HTERT RPE-1 (cell line): ENCODE results near the gene PBX4.

Experiments
- in situ Hi-C: fragments of 300-500 bp; cut with MboI; formaldehyde crosslinking; loops from 4 replicates; pipeline ENCODE4 v1.14.3; 2020; ENCODE audit warnings: low sequenced_read_pairs

Gene PBX4

GRCh38 chr19:19592690-19593089 is 25.8 kb downstream of the PBX4 start:
- in situ Hi-C loops, result no loop called here

DNA sequence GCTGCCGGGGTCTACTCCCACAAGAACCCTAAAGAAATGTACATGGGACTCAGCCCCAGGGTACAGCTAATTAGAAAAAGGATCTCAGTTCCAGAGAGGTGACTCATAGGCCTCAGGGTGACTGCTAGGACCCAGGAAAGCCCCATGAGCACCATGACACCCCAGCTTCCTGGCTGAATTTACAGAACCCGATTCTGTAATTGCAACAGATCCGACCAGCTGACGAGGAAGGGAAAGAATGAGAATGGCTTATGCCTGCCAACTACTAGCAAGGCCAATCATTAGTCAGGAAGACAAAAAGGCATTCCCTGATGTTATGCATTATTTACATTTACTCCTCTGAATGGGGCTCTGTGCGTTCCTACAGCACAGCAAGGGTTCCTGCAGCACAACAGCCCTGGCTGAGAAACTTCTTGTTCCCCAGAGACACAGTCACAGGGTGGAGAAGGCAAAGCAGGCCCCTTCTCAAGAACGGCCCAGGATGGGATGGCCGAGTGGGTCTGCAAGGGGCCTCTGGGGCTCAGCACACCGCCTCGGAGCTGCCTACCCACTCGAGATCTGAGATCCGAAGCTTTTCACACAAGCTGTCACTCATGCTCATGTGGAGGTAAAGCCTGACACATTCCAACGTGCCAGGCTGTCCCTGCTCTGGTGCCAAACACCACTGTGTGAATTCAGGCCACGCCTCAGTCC is 27.2 kb downstream of the PBX4 start:
- in situ Hi-C loops, result no loop called here

DNA sequence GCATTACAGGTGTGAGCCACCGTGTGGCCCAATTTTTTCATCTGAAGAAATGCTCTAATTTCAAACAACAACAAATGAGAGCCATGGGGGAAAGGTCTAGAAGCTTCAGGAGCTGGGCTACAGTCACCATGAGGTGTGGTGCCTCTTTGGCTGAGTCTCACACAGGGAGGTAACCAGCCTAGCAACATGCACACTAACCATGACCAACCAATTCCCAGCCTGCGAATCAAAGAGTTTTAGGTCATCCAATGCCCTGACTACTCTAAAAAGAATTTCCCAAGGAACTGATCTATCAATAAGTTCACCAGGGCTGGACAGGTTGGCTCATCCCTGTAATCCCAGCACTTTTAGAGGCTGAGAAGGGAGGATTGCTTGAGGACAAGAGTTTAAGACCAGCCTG is 29.9 kb downstream of the PBX4 start:
- in situ Hi-C loops, result no loop called here

DNA sequence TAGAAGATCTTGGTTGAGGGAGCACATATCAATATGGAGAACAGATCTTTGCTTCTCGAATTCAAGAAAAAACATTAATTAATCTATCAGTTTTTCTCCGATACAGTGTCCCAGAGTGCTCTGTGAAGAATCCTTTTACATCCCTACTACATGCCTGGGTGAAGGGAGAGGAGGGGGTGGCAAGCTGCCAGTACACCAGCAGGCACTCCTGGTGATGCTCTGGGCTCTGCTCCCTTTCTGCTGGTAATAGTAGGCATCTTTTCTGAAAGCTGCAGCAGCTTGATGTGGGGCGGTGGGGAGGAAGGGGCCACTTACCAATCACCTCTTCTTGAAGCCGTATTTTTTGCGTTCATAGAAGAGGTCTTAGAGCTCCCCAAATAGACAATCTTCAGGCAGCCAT is 30.7 kb downstream of the PBX4 start:
- in situ Hi-C loops, result no loop called here

DNA sequence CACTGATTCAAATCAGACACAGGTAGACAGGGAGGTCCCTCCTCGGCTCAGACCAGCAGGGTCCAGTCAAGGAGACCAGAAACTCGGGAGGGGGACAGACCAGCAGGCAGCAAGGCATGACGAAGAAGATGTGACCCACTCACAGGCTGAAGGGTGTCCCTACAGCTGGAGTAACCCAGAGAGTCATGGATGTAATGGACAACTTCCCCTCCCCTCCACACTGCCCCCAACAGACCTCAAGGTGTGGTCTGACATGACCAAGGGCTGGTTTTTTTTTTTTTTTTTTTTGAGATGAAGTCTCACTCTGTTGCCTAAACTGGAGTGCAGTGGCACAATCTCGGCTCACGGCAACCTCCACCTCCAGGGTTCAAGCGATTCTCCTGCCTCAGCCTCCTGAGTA is 34.1 kb downstream of the PBX4 start:
- in situ Hi-C loops, result no loop called here

DNA sequence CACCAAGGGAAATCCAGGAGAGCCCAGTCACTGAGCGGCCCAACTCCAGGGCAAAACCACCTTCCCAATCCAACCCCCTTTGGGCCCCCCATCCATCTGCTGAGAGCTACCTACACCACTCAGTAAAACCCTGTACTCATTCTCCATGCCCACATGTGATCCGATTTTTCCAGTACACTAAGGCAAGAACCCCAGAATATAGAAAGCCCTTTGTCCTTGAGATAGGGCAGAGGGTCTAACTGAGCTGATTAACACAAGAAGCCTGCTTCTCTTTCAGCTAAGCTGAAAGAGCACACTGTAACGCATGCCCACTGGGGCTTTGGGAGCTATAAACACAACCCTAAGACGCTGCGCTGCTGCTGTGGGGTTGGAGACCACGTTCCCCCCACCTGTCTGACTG is 36.0 kb downstream of the PBX4 start:
- in situ Hi-C loops, result no loop called here

- in situ Hi-C loops, result no loop called here
These were observed 37.1 kb downstream of the PBX4 start for GRCh38 chr19:19581391-19581790.

GRCh38 chr19:19580418-19580817 is 38.1 kb downstream of the PBX4 start:
- in situ Hi-C loops, result no loop called here

GRCh38 chr19:19579533-19580361 is 38.7 kb downstream of the PBX4 start:
- in situ Hi-C loops, result no loop called here

- in situ Hi-C loops, result no loop called here
These were observed 40.2 kb downstream of the PBX4 start for GRCh38 chr19:19578252-19578651.

DNA sequence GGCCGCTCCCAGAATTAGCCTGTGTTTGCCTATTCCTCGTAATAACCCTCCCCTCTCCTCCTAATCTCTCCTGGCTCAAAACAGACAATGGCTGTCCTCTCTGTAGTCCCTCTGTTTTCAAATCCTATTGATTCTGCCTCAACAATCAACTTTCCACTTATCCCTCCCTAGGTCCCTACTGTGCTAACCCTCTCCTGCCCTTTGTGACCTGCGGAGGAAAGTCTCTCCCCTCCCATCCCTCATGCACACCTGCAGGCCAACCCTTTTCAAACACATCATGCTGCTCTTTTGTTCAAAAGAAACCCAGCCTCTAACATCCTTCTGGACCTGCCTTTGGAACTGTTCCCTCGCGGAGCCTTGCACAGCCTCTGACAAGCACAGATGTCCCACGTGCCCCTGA is 43.1 kb downstream of the PBX4 start:
- in situ Hi-C loops, result no loop called here

GRCh38 chr19:19571071-19571786 is 47.3 kb downstream of the PBX4 start:
- in situ Hi-C loops, result no loop called here

- in situ Hi-C loops, result no loop called here
These were observed 47.9 kb downstream of the PBX4 start for GRCh38 chr19:19570571-19570970.

GRCh38 chr19:19568802-19569756 is 49.4 kb downstream of the PBX4 start:
- in situ Hi-C loops, result no loop called here

- in situ Hi-C loops, result no loop called here
These were observed 51.1 kb downstream of the PBX4 start for GRCh38 chr19:19567391-19567790.

DNA sequence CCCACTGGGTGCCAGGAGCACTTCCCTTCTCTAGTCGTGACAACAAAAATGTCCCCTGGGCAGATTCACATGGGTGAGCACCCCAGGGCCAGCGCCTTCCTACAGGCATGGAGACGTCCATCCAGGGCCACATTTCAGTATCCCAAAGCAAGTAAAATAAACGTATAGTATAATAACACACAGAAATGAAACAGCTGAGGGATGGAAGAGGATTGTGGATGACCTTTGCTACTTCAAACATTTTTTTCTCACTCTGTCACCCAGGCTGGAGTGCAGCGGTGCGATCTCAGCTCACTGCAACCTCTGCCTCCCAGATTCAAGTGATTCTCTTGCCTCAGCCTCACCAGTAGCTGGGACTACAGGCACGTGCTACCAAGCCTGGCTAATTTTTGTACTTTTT is 52.2 kb downstream of the PBX4 start:
- in situ Hi-C loops, result no loop called here

DNA sequence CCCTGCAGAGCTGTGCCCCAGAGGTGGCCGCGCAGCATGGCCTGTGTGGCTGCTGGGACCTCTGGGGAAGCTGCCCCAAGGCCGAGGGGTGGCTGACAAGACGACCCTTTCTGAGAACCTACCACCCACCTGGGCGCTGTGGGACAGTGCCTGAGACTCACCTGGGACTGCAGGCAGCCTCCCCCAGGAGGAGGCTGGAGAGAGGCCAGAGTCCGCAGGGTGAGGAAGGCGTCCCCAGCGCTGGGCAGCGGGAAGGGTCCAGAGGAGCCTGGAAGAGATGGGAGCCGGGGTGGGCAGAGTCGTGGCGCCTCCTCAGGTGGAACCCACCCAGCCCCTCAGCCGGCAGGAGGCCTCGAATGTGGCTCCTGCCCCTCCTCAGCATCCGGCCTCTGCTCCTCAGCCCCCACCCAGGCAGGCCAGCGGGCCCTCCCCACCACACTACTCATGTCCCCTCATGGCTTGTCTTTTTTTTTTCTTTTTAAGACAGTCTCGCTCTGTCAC is 55.1 kb downstream of the PBX4 start:
- in situ Hi-C loops, result no loop called here

- in situ Hi-C loops, result no loop called here
These were observed 55.7 kb downstream of the PBX4 start for GRCh38 chr19:19562665-19563347.

DNA sequence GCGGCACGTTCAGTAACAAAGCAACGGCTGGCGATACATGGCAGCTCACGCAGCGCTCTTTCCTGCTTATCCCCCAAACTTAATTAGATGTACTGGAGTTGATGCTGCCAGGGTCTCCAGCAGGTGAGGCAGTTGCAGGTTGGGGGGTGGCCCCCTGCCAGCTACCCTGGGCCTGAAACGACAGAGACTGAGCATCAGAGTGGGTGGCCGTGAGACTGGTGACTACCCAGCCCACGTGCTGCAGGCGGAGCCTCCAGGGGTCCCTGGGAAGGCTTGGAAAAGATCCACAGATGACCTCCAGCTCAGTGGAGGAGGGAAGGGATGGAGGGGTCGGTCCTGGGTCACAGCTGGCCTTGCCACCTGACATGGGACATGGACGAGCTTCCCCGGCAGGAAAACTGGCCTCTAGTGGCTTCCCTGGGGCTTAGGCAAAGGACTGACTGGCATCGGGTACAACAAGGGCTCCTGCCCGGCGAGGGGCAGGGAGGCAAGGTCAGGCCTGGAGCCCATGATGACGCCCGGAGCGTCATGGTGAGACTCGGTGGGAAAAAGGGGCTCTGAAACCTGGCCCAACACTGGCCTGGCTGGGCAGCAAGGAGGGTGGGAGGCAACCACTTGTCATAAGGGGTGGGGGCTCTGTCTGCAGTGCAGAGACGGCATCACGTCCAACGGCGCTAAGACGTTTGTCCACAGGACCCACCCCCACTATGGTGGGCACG is 56.4 kb downstream of the PBX4 start:
- in situ Hi-C loops, result no loop called here
